Activated T-cell treated with anti-CD3 and anti-CD28 coated beads, Interleukin-2, amount 50 U/mL, for 4 hours (primary cell): ENCODE data around the gene CORO2B. TPM values are rescaled to one million over a fixed set of nuclear protein-coding genes. Genes with fewer than 3 reads are reported as not detected.
"Not testable (repeated sequence)": the region's sequence is repeated elsewhere in the genome, so short reads cannot be mapped to it uniquely, and the experiment has no call there.

ENCODE experiments used
- ATAC-seq, 2 donors: fragments of 200-7000 bp; cut with Tn5 transposase; one replicate each; pipeline ENCODE4 v1.10.0; 2021
- DNase-seq: peaks from one replicate; pipeline ENCODE4 v3.0.0-alpha.2; 2020
- H3K27me3 Mint-ChIP-seq: one replicate; pipeline ENCODE4 v1.8.0; 2021; ENCODE audit warnings: low read depth, mixed read lengths
- H3K36me3 Mint-ChIP-seq: one replicate; pipeline ENCODE4 v1.8.0; 2022; ENCODE audit warnings: mixed read lengths; ENCODE audit not compliant: insufficient read depth
- H3K4me1 Mint-ChIP-seq: one replicate; pipeline ENCODE4 v1.8.0; 2021; ENCODE audit warnings: low read depth, mixed read lengths
- H3K4me3 Mint-ChIP-seq: one replicate; pipeline ENCODE4 v1.8.0; 2021; ENCODE audit warnings: mild to moderate bottlenecking, moderate library complexity, mixed read lengths
- H3K9me3 Mint-ChIP-seq: one replicate; pipeline ENCODE4 v1.8.0; 2021; ENCODE audit warnings: mixed read lengths
- total RNA-seq, 3 donors: library from RNA; stranded (reverse); gene quantifications; one replicate each; pipeline ENCODE4 v1.2.1, GENCODE V29; 2021

Gene CORO2B
- total RNA-seq, 3 donors from 2014 or later, result 0.08 TPM

GRCh38 chr15:68667800-68668625 is 89.2 kb downstream of the CORO2B start:
- no peak for ATAC-seq
- no peaks in the 10 kb centered on the region for H3K4me1 Mint-ChIP-seq
- H3K4me3 Mint-ChIP-seq, result no peak overlapping the region
- DNase-seq, result no peak
- H3K36me3 Mint-ChIP-seq, result peaks cover 3% of the 10 kb centered on the region
- H3K9me3 Mint-ChIP-seq, result peaks cover 5% of the 10 kb centered on the region
- H3K27me3 Mint-ChIP-seq, result peaks cover 22% of the 10 kb centered on the region

GRCh38 chr15:68668926-68669600 is 90.3 kb downstream of the CORO2B start:
- H3K27me3 Mint-ChIP-seq, result peaks cover 25% of the 10 kb centered on the region

GRCh38 chr15:68672251-68672650 is 93.5 kb downstream of the CORO2B start:
- Mint-ChIP-seq H3K4me3 (no peak overlapping the region), H3K4me1 (peaks cover 3% of the 10 kb centered on the region), H3K27me3 (peaks cover 20% of the 10 kb centered on the region), H3K9me3 (no peaks in the 10 kb centered on the region), H3K36me3 (no peaks in the 10 kb centered on the region)
- DNase-seq (no peak), ATAC-seq (no peak)

More at GRCh38 chr15:68668926-68669600, 90.3 kb downstream of the CORO2B start:
- H3K36me3 Mint-ChIP-seq, result no peaks in the 10 kb centered on the region
- DNase-seq (no peak), ATAC-seq (no peak)
- peaks cover 3% of the 10 kb centered on the region for H3K4me1 Mint-ChIP-seq
- H3K9me3 Mint-ChIP-seq, result no peaks in the 10 kb centered on the region
- H3K4me3 Mint-ChIP-seq, result no peak overlapping the region

GRCh38 chr15:68672781-68673205 is 94.0 kb downstream of the CORO2B start:
- DNase-seq (no peak), ATAC-seq (no peak)
- Mint-ChIP-seq H3K9me3 (no peaks in the 10 kb centered on the region), H3K36me3 (no peaks in the 10 kb centered on the region), H3K4me3 (no peak overlapping the region), H3K4me1 (peaks cover 3% of the 10 kb centered on the region), H3K27me3 (peaks cover 17% of the 10 kb centered on the region)

- DNase-seq (no peak), ATAC-seq (no peak)
- Mint-ChIP-seq H3K9me3 (no peaks in the 10 kb centered on the region), H3K4me3 (no peak overlapping the region), H3K4me1 (peaks cover 3% of the 10 kb centered on the region), H3K36me3 (no peaks in the 10 kb centered on the region), H3K27me3 (peaks cover 17% of the 10 kb centered on the region)
Measured at GRCh38 chr15:68674975-68675374, 96.2 kb downstream of the CORO2B start.

GRCh38 chr15:68676011-68676605 is 97.3 kb downstream of the CORO2B start:
- Mint-ChIP-seq H3K36me3 (no peaks in the 10 kb centered on the region), H3K4me3 (no peak overlapping the region), H3K27me3 (peaks cover 17% of the 10 kb centered on the region), H3K4me1 (peaks cover 3% of the 10 kb centered on the region), H3K9me3 (no peaks in the 10 kb centered on the region)
- ATAC-seq (no peak), DNase-seq (no peak)

- ATAC-seq (no peak), DNase-seq (no peak)
- Mint-ChIP-seq H3K27me3 (peaks cover 13% of the 10 kb centered on the region), H3K36me3 (no peaks in the 10 kb centered on the region), H3K4me3 (no peak overlapping the region), H3K9me3 (no peaks in the 10 kb centered on the region), H3K4me1 (peaks cover 3% of the 10 kb centered on the region)
Measured at GRCh38 chr15:68676926-68677325, 98.1 kb downstream of the CORO2B start.

- ATAC-seq (no peak), DNase-seq (no peak)
- Mint-ChIP-seq H3K36me3 (no peaks in the 10 kb centered on the region), H3K4me1 (peaks cover 3% of the 10 kb centered on the region), H3K9me3 (no peaks in the 10 kb centered on the region), H3K27me3 (peaks cover 4% of the 10 kb centered on the region), H3K4me3 (no peak overlapping the region)
Measured at GRCh38 chr15:68677996-68678395, 99.2 kb downstream of the CORO2B start.

- ATAC-seq (no peak), DNase-seq (no peak)
- peaks cover 3% of the 10 kb centered on the region for H3K4me1 Mint-ChIP-seq
- no peaks in the 10 kb centered on the region for H3K36me3 Mint-ChIP-seq
- H3K4me3 Mint-ChIP-seq, result no peak overlapping the region
- no peaks in the 10 kb centered on the region for H3K9me3 Mint-ChIP-seq
- peaks cover 2% of the 10 kb centered on the region for H3K27me3 Mint-ChIP-seq
Measured at GRCh38 chr15:68678746-68679145, 100.0 kb downstream of the CORO2B start.

- H3K4me1 Mint-ChIP-seq, result no peaks in the 10 kb centered on the region
Measured at GRCh38 chr15:68679161-68679560, 100.4 kb downstream of the CORO2B start.

GRCh38 chr15:68679961-68680371 is 101.2 kb downstream of the CORO2B start:
- H3K4me3 Mint-ChIP-seq, result no peak overlapping the region
- no peaks in the 10 kb centered on the region for H3K27me3 Mint-ChIP-seq
- DNase-seq, result no peak
- no peaks in the 10 kb centered on the region for H3K36me3 Mint-ChIP-seq
- no peaks in the 10 kb centered on the region for H3K4me1 Mint-ChIP-seq
- no peaks in the 10 kb centered on the region for H3K9me3 Mint-ChIP-seq
- no peak for ATAC-seq

More at GRCh38 chr15:68679161-68679560, 100.4 kb downstream of the CORO2B start:
- no peaks in the 10 kb centered on the region for H3K27me3 Mint-ChIP-seq
- no peaks in the 10 kb centered on the region for H3K9me3 Mint-ChIP-seq
- no peak overlapping the region for H3K4me3 Mint-ChIP-seq
- H3K36me3 Mint-ChIP-seq, result no peaks in the 10 kb centered on the region
- no peak for DNase-seq
- no peak for ATAC-seq

- ATAC-seq, H3K9me3 Mint-ChIP-seq: not testable (repeated sequence)
Measured at GRCh38 chr15:68680756-68681155, 102.0 kb downstream of the CORO2B start.

GRCh38 chr15:68681836-68682235 is 103.0 kb downstream of the CORO2B start:
- Mint-ChIP-seq H3K4me1 (no peaks in the 10 kb centered on the region), H3K9me3 (no peaks in the 10 kb centered on the region), H3K36me3 (no peaks in the 10 kb centered on the region), H3K27me3 (peaks cover under 1% of the 10 kb centered on the region), H3K4me3 (no peak overlapping the region)
- no peak for DNase-seq
- ATAC-seq, result no peak

More at GRCh38 chr15:68680756-68681155, 102.0 kb downstream of the CORO2B start:
- H3K4me1 Mint-ChIP-seq, H3K36me3 Mint-ChIP-seq, DNase-seq, H3K4me3 Mint-ChIP-seq, H3K27me3 Mint-ChIP-seq: not testable (repeated sequence)

- ATAC-seq, result no peak
- no peaks in the 10 kb centered on the region for H3K36me3 Mint-ChIP-seq
- H3K27me3 Mint-ChIP-seq, result peaks cover 3% of the 10 kb centered on the region
- H3K4me3 Mint-ChIP-seq, result no peak overlapping the region
- DNase-seq, result no peak
- H3K4me1 Mint-ChIP-seq, result no peaks in the 10 kb centered on the region
- no peaks in the 10 kb centered on the region for H3K9me3 Mint-ChIP-seq
Measured at GRCh38 chr15:68682330-68682729, 103.5 kb downstream of the CORO2B start.
